ENCODE measurements around the gene DBN1. TPM values are rescaled to one million over a fixed set of nuclear protein-coding genes. Genes with fewer than 3 reads are reported as not detected.

DBN1 gene
- total and polyA plus RNA-seq, 9 of the 15 experiments (the other 6 are each of a cell fraction or from before 2014, with no cell fraction given): 0.25 to 87.2 (median 27.9) TPM

DNA sequence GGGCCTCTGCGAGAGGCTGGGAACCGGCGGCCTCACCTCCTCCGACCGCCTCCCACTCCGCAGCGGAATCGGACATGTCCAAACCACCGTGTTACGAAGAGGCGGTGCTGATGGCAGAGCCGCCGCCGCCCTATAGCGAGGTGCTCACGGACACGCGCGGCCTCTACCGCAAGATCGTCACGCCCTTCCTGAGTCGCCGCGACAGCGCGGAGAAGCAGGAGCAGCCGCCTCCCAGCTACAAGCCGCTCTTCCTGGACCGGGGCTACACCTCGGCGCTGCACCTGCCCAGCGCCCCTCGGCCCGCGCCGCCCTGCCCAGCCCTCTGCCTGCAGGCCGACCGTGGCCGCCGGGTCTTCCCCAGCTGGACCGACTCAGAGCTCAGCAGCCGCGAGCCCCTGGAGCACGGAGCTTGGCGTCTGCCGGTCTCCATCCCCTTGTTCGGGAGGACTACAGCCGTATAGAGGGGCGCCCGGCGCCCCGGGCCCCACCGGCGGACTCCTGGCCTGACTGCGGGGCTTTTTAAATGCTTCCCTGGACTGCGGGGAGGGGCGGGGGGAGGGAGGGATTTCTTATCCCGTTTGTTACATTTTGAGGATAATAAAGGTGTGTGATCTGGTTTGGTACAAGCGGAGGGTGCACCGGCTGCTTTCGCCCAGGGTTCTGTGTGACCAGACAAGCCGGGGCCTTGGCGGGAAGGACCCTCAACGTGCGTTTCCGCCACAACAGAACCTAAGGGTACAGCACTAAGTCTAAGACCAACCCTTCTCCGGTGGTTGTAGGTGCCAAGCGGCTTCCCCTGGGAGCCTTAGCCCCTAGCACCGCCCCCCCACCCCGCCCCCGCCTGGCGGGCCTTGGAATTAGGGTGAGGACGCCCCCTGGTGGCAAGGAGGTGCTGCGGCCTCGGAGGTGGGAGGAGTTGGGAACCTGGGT lies 17.5 kb downstream of the DBN1 start (continued):
- 0 out of 2 replicates have a peak, but pooled peaks have one; percentile 20 for TF ChIP-seq TCF7 (IDR thresholded peaks at IDR 0.05; ENCODE audit: borderline replicate concordance)
- TF ChIP-seq, protein P1, sequence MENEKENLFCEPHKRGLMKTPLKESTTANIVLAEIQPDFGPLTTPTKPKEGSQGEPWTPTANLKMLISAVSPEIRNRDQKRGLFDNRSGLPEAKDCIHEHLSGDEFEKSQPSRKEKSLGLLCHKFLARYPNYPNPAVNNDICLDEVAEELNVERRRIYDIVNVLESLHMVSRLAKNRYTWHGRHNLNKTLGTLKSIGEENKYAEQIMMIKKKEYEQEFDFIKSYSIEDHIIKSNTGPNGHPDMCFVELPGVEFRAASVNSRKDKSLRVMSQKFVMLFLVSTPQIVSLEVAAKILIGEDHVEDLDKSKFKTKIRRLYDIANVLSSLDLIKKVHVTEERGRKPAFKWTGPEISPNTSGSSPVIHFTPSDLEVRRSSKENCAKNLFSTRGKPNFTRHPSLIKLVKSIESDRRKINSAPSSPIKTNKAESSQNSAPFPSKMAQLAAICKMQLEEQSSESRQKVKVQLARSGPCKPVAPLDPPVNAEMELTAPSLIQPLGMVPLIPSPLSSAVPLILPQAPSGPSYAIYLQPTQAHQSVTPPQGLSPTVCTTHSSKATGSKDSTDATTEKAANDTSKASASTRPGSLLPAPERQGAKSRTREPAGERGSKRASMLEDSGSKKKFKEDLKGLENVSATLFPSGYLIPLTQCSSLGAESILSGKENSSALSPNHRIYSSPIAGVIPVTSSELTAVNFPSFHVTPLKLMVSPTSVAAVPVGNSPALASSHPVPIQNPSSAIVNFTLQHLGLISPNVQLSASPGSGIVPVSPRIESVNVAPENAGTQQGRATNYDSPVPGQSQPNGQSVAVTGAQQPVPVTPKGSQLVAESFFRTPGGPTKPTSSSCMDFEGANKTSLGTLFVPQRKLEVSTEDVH (IDR thresholded peaks at IDR 0.05; ENCODE audit: low read depth, partially characterized antibody): peak; percentile 20
- TF ChIP-seq POLR2A (conservative IDR thresholded peaks at IDR 0.05): peak; percentile 48; the same call in 1 of the 2 replicates
- TF ChIP-seq YY1 (IDR thresholded peaks at IDR 0.05; ENCODE audit: borderline replicate concordance in 1 of 3, control insufficient read depth in 1 of 3, extremely low read depth in 1 of 3, insufficient read depth in 3 of 3, insufficient read length in 1 of 3, insufficient replicate concordance in 2 of 3, low read depth in 1 of 3, low read length in 2 of 3): peak in 2 of 3 experiments; percentile 15 to 36
- TF ChIP-seq NEUROD1 (IDR thresholded peaks at IDR 0.05; ENCODE audit: borderline replicate concordance, low read depth, low read length, partially characterized antibody): peak; percentile 26
- TF ChIP-seq EP400 (IDR thresholded peaks at IDR 0.05): no peak
- no peak for TF ChIP-seq ZNF699 (CRISPR knock-in tag; IDR thresholded peaks at IDR 0.05; ENCODE audit: insufficient replicate concordance)
- 0 out of 2 replicates have a peak, but pooled peaks have one; percentile 27 for TF ChIP-seq RBM14 (IDR thresholded peaks at IDR 0.05; ENCODE audit: borderline replicate concordance, insufficient read depth, low read depth, low read length)
- TF ChIP-seq, protein P2, sequence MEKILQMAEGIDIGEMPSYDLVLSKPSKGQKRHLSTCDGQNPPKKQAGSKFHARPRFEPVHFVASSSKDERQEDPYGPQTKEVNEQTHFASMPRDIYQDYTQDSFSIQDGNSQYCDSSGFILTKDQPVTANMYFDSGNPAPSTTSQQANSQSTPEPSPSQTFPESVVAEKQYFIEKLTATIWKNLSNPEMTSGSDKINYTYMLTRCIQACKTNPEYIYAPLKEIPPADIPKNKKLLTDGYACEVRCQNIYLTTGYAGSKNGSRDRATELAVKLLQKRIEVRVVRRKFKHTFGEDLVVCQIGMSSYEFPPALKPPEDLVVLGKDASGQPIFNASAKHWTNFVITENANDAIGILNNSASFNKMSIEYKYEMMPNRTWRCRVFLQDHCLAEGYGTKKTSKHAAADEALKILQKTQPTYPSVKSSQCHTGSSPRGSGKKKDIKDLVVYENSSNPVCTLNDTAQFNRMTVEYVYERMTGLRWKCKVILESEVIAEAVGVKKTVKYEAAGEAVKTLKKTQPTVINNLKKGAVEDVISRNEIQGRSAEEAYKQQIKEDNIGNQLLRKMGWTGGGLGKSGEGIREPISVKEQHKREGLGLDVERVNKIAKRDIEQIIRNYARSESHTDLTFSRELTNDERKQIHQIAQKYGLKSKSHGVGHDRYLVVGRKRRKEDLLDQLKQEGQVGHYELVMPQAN (IDR thresholded peaks at IDR 0.05; ENCODE audit: borderline replicate concordance): 0 out of 2 replicates have a peak, but pooled peaks have one; percentile 28
- TF ChIP-seq, protein P3, sequence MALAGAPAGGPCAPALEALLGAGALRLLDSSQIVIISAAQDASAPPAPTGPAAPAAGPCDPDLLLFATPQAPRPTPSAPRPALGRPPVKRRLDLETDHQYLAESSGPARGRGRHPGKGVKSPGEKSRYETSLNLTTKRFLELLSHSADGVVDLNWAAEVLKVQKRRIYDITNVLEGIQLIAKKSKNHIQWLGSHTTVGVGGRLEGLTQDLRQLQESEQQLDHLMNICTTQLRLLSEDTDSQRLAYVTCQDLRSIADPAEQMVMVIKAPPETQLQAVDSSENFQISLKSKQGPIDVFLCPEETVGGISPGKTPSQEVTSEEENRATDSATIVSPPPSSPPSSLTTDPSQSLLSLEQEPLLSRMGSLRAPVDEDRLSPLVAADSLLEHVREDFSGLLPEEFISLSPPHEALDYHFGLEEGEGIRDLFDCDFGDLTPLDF (CRISPR knock-in tag; IDR thresholded peaks at IDR 0.05): no peak
- TF ChIP-seq CBX5 (IDR thresholded peaks at IDR 0.05; ENCODE audit: borderline replicate concordance, low read depth): 0 out of 2 replicates have a peak, but pooled peaks have one; percentile 15
- TF ChIP-seq, protein P4, sequence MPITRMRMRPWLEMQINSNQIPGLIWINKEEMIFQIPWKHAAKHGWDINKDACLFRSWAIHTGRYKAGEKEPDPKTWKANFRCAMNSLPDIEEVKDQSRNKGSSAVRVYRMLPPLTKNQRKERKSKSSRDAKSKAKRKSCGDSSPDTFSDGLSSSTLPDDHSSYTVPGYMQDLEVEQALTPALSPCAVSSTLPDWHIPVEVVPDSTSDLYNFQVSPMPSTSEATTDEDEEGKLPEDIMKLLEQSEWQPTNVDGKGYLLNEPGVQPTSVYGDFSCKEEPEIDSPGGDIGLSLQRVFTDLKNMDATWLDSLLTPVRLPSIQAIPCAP (CRISPR knock-in tag; IDR thresholded peaks at IDR 0.05; ENCODE audit: borderline replicate concordance): no peak
- peak; percentile 68; the same call in 1 of the 2 replicates for TF ChIP-seq ZBTB7A (IDR thresholded peaks at IDR 0.05; ENCODE audit: borderline replicate concordance, control insufficient read depth, low read depth, low read length)
- TF ChIP-seq, protein P5, sequence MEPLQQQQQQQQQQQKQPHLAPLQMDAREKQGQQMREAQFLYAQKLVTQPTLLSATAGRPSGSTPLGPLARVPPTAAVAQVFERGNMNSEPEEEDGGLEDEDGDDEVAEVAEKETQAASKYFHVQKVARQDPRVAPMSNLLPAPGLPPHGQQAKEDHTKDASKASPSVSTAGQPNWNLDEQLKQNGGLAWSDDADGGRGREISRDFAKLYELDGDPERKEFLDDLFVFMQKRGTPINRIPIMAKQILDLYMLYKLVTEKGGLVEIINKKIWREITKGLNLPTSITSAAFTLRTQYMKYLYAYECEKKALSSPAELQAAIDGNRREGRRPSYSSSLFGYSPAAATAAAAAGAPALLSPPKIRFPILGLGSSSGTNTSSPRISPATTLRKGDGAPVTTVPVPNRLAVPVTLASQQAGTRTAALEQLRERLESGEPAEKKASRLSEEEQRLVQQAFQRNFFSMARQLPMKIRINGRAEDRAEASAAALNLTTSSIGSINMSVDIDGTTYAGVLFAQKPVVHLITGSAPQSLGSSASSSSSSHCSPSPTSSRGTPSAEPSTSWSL (CRISPR knock-in tag; IDR thresholded peaks at IDR 0.05; ENCODE audit: borderline replicate concordance): no peak
- peak; percentile 29; the same call in 1 of the 2 replicates for TF ChIP-seq HCFC1 (IDR thresholded peaks at IDR 0.05; ENCODE audit: low read depth, low read length)

Data from K562 (cell line).